ENCODE data around the gene CREBZF.
"Not testable (repeated sequence)": the region's sequence is repeated elsewhere in the genome, so short reads cannot be mapped to it uniquely, and the experiment has no call there.

Gene CREBZF

DNA sequence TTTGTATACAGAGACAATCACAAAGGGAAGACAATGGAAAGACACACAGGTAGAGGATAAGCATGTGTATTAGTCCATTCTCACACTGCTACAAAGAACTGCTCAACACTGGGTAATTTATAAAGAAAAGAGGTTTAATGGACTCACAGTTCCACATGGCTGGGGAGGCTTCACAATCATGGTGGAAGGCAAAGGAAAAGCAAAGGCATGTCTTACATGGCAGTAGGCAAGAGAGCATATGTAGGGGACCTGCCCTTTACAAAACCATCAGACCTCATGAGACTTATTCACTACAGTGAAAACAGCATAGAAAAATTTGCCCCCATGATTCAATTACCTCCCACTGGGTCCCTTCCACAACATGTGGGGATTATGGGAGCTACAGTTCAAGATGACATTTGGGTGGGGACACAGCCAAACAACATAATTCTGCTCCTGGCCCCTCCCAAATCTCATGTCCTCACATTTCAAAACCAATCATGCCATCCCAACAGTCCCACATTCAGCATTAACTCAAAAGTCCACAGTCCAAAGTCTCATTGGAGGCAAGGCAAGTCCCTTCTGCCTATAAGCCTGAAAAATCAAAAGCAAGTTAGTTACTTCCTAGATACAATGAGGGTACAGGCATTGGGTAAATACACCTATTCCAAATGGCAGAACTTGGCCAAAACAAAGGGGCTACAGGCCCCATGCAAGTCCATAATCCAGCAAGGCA, 6.2 kb upstream of the CREBZF start:
- not testable (repeated sequence) for DNase-seq

DNA sequence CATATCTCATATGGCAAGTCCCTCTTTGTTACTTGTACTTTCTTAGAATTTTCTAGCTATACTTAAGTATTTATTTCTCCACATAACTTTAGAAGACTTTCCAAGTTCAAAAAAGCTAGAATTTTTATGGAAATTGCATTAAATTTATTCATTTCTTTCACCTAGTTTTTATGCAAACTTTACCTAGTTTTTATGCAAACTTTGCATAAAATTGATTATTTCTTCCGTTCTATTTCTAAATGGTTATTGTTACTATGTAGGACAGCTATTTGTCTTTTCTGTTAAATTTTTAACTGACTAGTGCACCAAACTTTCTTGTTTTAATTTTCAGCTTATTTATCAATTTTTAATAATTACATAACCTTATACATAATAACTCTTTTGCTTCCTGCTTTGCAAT, 3.2 kb upstream of the CREBZF start:
- DNase-seq = no peak

- DNase-seq = no peak
Observed at GRCh38 chr11:85666687-85667086, 1.8 kb upstream of the CREBZF start.

DNA sequence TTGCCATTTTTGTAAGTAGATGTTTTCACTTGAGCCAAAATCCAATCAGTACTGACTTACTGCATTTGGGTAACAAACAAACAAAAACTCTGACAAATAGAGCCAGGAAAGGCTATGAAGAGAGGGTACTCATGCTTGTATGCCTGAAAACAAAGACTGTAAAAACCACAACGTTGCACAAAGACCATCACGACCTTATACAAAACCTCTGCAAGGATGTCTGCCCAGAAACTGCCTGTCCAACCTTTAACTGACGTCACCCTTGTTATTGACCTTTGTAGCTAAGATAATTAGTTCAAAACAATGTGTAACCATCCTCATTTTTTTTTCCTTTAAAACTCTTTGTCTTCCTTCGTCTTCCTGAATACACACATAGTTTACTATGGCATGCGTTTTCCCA, 804 bp upstream of the CREBZF start:
- no peak for DNase-seq

DNA sequence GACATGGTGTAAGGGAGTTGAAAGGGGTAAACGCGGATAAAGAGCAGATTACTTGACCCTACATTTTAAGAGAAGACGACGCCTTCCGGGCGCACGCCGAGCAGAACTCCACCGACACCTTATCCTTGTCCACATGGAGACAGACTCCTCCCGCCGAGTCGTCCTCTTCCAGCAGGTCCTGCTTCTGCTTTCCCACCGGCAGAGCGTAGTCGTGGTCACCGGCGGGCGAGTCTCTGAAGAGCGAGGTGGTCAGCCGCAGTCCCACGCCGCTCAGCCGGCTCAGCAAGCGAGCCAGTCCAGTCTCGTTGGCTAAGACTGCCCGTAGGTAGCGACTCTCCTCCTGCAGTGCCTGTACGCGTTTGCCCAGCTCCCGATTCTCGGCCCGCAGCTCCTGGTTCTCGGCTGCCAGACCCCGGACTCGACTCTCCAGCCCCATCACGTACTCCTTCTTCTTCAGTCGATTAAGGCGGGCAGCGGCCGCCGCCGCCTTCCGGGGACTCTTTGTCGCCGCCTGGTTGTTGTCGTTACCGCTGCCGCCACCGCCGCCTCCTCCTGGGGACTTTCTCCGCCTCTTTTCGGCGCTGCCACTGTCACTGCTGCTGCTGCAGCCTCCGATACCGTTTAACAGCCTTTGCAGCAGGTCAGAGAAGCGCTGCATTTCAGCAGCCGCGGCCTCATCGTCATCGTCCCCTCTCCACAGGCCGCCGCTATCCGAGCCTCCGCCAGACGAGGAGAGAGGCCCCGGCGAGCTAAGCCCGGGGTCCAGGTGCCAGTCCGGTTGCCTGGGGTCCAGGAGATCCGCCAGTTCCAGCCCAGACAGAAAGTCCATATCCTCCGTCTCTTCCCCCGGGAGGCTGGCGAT, 945 bp downstream of the CREBZF start:
- peak; percentile 89 for DNase-seq

DNA sequence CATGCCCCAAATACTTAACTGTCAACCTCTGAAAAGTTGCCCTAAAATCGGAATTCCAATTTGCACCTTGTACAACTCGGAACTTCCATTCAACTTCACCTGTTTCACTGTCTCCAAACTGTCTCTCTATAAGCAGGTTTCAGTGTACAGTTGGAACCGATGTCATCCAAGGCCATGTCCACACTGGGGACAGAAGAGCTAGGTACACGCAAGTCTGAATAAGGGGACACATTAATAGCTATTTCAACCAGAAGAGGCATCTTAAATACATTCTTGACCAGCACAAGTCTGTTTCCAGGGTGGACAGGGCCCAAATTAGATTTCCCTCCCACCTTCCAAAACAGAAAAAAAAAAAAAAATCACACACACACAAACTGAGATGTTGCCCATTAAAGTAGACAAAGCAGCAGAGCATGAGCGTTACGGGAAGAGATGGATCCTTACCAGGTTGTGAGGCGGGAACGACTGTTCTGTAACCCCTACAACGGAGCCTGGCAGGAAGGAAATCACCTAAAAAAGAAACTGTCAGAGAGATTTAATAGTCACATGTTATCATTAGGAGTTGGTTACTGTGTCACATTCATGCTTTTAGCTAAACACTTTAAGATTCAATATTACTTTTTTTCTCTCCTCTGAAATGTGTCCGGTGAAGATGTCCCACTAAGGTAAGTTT, 1.7 kb downstream of the CREBZF start:
- DNase-seq = peak; percentile 16

DNA sequence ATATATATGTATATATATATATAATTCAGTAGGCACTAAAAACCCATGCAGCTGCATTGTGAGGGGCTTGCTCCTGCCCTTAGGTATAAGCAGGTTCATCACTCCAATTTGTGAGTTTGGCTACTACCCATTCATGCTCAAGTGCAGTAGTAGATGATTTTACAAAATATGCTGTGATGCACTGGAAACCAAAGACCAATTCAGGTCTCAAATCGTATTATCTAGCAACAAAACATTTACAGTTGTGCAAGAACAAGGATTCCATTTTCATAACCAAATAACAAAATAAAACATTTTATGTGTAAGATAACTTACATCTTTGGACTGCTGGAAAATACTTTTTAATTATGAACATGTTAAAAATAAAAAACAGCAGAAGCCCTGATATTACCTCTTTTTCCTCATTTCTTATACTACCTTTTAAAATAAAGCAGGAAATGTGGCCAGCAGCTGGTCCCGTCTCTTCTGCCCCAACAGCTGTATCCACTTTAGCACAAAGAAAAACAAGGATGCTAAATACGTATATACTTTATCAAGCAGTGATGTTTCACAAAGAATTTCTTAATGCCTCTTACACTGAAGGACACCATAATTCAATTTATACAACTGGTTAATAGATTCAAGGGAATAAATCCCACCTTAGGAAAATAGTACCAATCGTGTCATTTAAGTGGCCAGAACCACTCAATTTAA, 2.8 kb downstream of the CREBZF start:
- DNase-seq = no peak

DNA sequence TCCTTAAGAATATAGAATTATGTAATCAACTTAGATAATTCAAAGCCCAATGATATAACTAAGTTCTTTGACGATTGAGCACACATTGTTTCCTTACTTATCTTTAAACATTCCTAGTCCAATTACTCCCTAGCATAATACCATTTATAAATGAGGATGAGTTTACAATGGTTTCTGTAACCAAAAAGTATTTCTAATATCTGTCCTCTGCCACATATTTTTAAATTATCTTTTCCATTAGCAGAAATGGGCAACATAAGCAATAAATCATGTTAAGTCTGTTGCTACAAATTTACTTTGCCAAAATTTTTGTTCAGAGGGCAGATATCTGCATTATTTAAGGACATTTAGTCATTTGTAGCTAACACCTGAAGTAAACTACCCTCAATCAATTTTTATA, 6.7 kb downstream of the CREBZF start:
- no peak for DNase-seq

GRCh38 chr11:85656777-85657176, 8.2 kb downstream of the CREBZF start:
- no peak for DNase-seq

DNA sequence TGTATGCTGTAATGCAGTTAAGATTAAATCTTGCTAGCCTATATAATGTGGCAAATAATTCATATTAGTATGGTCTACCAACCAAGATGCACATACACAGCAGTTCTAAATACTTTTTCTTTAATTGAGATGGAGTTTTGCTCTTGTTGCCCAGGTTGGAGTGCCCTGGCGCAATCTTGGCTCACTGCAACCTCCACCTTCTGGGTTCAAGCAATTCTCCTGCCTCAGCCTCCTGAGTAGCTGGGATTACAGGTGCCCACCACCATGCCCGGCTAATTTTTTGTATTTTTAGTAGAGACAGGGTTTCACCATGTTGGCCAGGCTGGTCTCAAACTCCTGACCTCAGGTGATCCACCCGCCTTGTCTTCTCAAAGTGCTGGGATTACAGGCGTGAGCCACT, 10.6 kb downstream of the CREBZF start:
- DNase-seq = not testable (repeated sequence)

- no peak for DNase-seq
Observed at GRCh38 chr11:85652786-85653447, 12.0 kb downstream of the CREBZF start.

DNA sequence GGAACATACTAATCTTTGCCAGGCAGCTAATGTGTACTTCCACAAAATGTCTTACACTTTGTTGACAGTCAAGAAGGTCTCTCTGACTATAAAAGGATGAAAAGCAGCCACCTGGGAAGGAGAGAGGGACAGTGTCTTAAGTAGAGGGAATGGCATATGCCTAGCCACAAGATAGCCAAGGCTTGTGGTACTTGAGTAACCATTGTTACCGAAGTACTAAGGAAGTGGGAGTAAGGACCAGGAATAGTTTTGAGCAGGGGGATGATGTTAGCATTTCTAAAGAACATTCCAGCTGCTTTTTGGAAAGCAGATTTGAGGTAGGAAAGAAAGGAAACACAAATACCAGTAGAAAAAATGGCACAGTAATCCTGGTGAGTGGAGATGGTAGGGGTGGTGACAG, 13.8 kb downstream of the CREBZF start:
- DNase-seq = no peak

DNA sequence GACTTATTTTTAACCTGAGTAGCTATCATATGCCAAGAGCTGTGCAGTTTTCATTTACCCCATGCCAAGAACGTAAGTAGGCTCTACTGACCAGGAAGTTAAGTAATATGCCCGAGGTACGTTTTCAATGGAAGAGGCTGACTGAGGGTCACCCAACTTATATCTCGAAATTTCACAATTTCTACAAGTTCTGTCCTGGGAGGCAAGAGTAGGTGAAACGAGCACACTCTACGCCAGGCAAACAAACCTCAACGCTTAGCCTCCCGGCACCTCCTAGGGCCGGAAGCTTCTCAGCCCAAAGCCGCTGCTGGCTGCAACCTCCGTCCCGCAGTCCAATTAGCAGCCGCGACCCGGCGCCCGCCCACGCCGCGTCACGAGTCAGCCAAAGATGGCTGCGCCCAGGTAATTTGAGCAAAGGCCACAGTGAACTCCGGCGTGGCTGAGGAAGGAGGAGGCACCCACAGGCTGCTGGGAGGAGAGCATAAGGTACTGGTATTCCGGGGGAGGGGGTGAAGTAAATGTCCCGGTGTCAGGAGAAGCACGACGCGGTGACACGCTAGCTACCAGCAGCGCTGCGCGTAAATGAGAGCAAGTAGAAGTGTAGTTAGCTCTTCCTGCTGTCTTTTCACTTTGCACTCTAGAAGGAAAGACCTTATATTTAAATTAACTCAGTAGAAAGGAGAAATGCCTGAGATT, 17.2 kb downstream of the CREBZF start, which contains the start of gene TMEM126A:
Gene TMEM126A (plus strand): TSS at position 364 of the 696 bp plus-strand sequence. CDS start 2,289 bp downstream, outside the sequence.
- peak; percentile 92 for DNase-seq

DNA sequence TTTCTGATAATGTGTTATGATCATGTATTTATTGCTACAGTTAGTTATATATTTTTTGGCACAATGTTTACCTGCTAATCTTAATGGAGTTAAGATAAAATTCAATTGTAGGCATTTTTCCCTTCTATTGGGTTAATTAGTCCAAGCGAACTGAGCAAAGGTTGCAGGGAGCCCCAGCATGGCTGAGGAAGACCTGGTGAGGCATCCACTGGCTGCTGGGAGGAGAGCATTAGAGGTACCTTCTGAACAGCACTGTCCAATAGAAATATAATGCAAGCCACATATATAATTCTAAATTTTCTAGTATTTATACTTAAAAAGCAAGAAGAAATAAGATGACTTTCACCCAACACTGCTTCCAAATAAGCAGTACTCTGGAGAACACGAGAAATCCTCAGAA, 17.9 kb downstream of the CREBZF start:
- no peak for DNase-seq

GRCh38 chr11:85643191-85643614, 21.7 kb downstream of the CREBZF start:
- no peak for DNase-seq

DNA sequence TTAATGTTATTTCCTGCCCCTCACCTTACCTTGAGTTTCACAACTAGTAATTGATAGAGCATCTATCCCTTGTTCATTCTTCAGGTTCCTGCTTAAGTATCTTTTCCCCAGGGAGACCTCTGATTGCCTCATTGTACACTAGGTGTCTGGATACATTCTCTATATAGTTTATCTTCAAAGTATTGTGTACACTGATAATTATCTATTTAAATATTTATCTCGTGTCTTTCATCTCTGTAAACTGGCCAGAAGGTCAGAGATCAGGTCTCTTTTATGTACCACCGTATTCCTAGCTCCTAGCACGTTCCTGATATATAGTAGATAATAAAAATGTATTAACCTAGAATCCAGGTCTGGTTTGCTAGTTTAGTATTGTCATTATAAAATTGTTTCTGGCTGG, 30.2 kb downstream of the CREBZF start:
- no peak for DNase-seq

DNA sequence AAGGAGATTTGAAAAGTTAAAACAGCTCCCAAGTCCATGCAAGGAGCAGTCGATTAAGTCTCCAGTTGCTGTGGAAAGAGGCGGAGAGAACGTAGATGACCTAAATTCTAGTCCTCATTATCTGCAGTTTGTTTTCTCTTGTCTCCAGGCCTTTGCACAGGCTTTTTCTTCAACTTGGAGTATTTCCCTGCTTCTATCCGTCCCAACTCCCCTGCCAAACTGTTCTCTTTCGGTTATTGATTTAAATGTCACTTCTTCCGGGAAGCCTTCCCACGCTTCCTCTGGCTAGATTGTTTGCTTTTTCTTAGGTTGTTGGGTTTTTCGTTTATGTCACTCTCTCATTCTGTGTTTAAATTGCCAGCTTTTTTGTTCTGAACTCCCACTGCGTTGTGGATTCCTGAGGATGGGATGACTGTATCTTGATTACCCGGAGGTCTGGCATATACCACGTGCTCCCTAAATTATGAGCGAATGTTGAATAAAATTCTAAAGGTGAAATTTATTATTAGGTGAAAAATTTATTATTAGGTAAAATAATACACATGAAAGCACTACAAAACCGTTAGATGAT, 36.1 kb downstream of the CREBZF start:
- no peak for DNase-seq

- DNase-seq = peak; percentile 97
Observed at GRCh38 chr11:85627998-85628770, 36.7 kb downstream of the CREBZF start, which contains the start of gene TMEM126B. TMEM126B (plus strand) TSS chr11:85628593; CDS start chr11:85628608, 15 bp downstream.

GRCh38 chr11:85627332-85627997, 37.5 kb downstream of the CREBZF start, which contains the start of gene DLG2:
DLG2 (minus strand) TSS chr11:85627344.
- peak; percentile 9 for DNase-seq

DNA sequence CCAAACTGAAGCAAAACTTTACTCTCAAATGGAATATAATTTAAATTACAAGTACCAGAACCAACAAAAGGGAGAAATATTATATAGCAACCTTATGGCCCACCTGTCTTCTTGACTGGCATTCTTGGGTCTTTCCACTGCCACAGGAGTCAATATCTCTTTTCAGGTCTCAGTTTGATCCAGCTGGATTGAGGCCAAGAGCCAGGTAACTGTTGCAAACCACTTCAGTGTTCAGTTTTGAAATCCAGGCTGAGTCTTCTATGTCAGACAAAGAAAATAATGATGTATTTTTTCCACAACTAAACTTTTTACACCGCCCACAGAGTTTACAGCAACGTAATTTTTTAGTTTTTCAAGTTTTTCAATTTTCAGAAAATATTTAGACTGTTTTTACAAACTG, 38.4 kb downstream of the CREBZF start:
- no peak for DNase-seq

Data from CD4-positive, alpha-beta T cell treated with Interleukin-6 for 4 hours (primary cell).